GOT3 (cell line): Measurements from ENCODE around the gene FAM81B.

Experiments
- DNase-seq: peaks from one replicate; lab custom pipeline; 2025; ENCODE audit warnings: mixed read lengths; lab: John Stamatoyannopoulos, UW

Gene FAM81B

GRCh38 chr5:95401626-95402025 is 10.5 kb downstream of the FAM81B start:
- DNase-seq: no peak

- DNase-seq: no peak
Observed at GRCh38 chr5:95403996-95404395, 12.8 kb downstream of the FAM81B start.

- DNase-seq: no peak
Observed at GRCh38 chr5:95406426-95407090, 15.4 kb downstream of the FAM81B start.

- no peak for DNase-seq
Observed at GRCh38 chr5:95410279-95410678, 19.1 kb downstream of the FAM81B start.

GRCh38 chr5:95411474-95411873 is 20.3 kb downstream of the FAM81B start:
- no peak for DNase-seq

- no peak for DNase-seq
Observed at GRCh38 chr5:95414451-95414850, 23.3 kb downstream of the FAM81B start.

- no peak for DNase-seq
Observed at GRCh38 chr5:95417971-95418370, 26.8 kb downstream of the FAM81B start.

GRCh38 chr5:95422838-95423237 is 31.7 kb downstream of the FAM81B start:
- DNase-seq: no peak

GRCh38 chr5:95424016-95424415 is 32.9 kb downstream of the FAM81B start:
- no peak for DNase-seq

GRCh38 chr5:95424526-95424925 is 33.4 kb downstream of the FAM81B start:
- DNase-seq: no peak

GRCh38 chr5:95426227-95426626 is 35.1 kb downstream of the FAM81B start:
- DNase-seq: no peak

- DNase-seq: no peak
Observed at GRCh38 chr5:95432779-95433178, 41.6 kb downstream of the FAM81B start.

- DNase-seq: no peak
Observed at GRCh38 chr5:95439801-95440493, 48.8 kb downstream of the FAM81B start.

GRCh38 chr5:95440825-95441224 is 49.7 kb downstream of the FAM81B start:
- DNase-seq: no peak

- DNase-seq: no peak
Observed at GRCh38 chr5:95441636-95442035, 50.5 kb downstream of the FAM81B start.

- DNase-seq: no peak
Observed at GRCh38 chr5:95445442-95445841, 54.3 kb downstream of the FAM81B start.

- DNase-seq: no peak
Observed at GRCh38 chr5:95445995-95446394, 54.8 kb downstream of the FAM81B start.

- DNase-seq: no peak
Observed at GRCh38 chr5:95446560-95447221, 55.5 kb downstream of the FAM81B start.

- no peak for DNase-seq
Observed at GRCh38 chr5:95447961-95448360, 56.8 kb downstream of the FAM81B start.

- no peak for DNase-seq
Observed at GRCh38 chr5:95448789-95449188, 57.6 kb downstream of the FAM81B start.

GRCh38 chr5:95449460-95449859 is 58.3 kb downstream of the FAM81B start:
- DNase-seq: no peak

- DNase-seq: no peak
Observed at GRCh38 chr5:95454536-95454935, 63.4 kb downstream of the FAM81B start.

- no peak for DNase-seq
Observed at GRCh38 chr5:95460665-95461064, 69.5 kb downstream of the FAM81B start.
